ENCODE results near the gene IRS1. TPM values are rescaled to one million over a fixed set of nuclear protein-coding genes. Genes with fewer than 3 reads are reported as not detected.
"Not testable (repeated sequence)": the region's sequence is repeated elsewhere in the genome, so short reads cannot be mapped to it uniquely, and the experiment has no call there.

The IRS1 gene
- 10 to 100 TPM; 30.0 to 40.5 (median 33.3) TPM for polyA plus RNA-seq (ENCODE audit: insufficient read depth in 1 of 5, insufficient read length in 5 of 5, low replicate concordance in 1 of 5)
- long read RNA-seq, donor 1, full-length matches to known transcripts: 56 of 56 reads
- long read RNA-seq, donor 1, partial matches to known transcripts: 0 of 56 reads
- long read RNA-seq, donor 1, other reads (novel, unspliced or antisense): 0 of 56 reads
- long read RNA-seq, donor 2, full-length matches to known transcripts: 16 of 16 reads
- long read RNA-seq, donor 2, partial matches to known transcripts: 0 of 16 reads
- long read RNA-seq, donor 2, other reads (novel, unspliced or antisense): 0 of 16 reads
- long read RNA-seq, donor 3, full-length matches to known transcripts: 27 of 27 reads
- long read RNA-seq, donor 3, partial matches to known transcripts: 0 of 27 reads
- long read RNA-seq, donor 3, other reads (novel, unspliced or antisense): 0 of 27 reads
- long read RNA-seq, donor 4, full-length matches to known transcripts: 32 of 32 reads
- long read RNA-seq, donor 4, partial matches to known transcripts: 0 of 32 reads
- long read RNA-seq, donor 4, other reads (novel, unspliced or antisense): 0 of 32 reads
- long read RNA-seq, donor 5, full-length matches to known transcripts: 35 of 35 reads
- long read RNA-seq, donor 5, partial matches to known transcripts: 0 of 35 reads
- long read RNA-seq, donor 5, other reads (novel, unspliced or antisense): 0 of 35 reads
- long read RNA-seq, donor 6, full-length matches to known transcripts: 46 of 46 reads
- long read RNA-seq, donor 6, partial matches to known transcripts: 0 of 46 reads
- long read RNA-seq, donor 6, other reads (novel, unspliced or antisense): 0 of 46 reads
- long read RNA-seq, donor 7, full-length matches to known transcripts: 24 of 24 reads
- long read RNA-seq, donor 7, partial matches to known transcripts: 0 of 24 reads
- long read RNA-seq, donor 7, other reads (novel, unspliced or antisense): 0 of 24 reads
- long read RNA-seq, donor 8, full-length matches to known transcripts: 17 of 17 reads
- long read RNA-seq, donor 8, partial matches to known transcripts: 0 of 17 reads
- long read RNA-seq, donor 8, other reads (novel, unspliced or antisense): 0 of 17 reads

GRCh38 chr2:226799211-226799975 lies at the start of gene IRS1:
IRS1 (minus strand) TSS chr2:226799820; CDS start chr2:226798738, 1,082 bp downstream.
- DNase-seq: peak in 1 of 2 donors; percentile 83

GRCh38 chr2:226849349-226849748 lies 49.7 kb upstream of the IRS1 start:
- no peak for DNase-seq

- DNase-seq: no peak
Measured at GRCh38 chr2:226847511-226847910, 47.9 kb upstream of the IRS1 start.

- DNase-seq: no peak
Measured at GRCh38 chr2:226847090-226847489, 47.5 kb upstream of the IRS1 start.

GRCh38 chr2:226845386-226846116 lies 45.9 kb upstream of the IRS1 start:
- no peak for DNase-seq

GRCh38 chr2:226843001-226843400 lies 43.4 kb upstream of the IRS1 start:
- DNase-seq: not testable (repeated sequence)

GRCh38 chr2:226839951-226840350 lies 40.3 kb upstream of the IRS1 start:
- no peak for DNase-seq

GRCh38 chr2:226839161-226839560 lies 39.5 kb upstream of the IRS1 start:
- no peak for DNase-seq

GRCh38 chr2:226838722-226839121 lies 39.1 kb upstream of the IRS1 start:
- no peak for DNase-seq

GRCh38 chr2:226837787-226838603 lies 38.4 kb upstream of the IRS1 start:
- DNase-seq: no peak

GRCh38 chr2:226837334-226837733 lies 37.7 kb upstream of the IRS1 start:
- no peak for DNase-seq

GRCh38 chr2:226836548-226836885 lies 36.9 kb upstream of the IRS1 start:
- no peak for DNase-seq

- peak; percentile 94 to 97 for DNase-seq
Measured at GRCh38 chr2:226835796-226836547, 36.4 kb upstream of the IRS1 start, which contains the start of gene RHBDD1. RHBDD1 (plus strand) TSS chr2:226836054; CDS start chr2:226864694, 28,640 bp downstream.

GRCh38 chr2:226835420-226835795 lies 35.8 kb upstream of the IRS1 start:
- DNase-seq: no peak

- DNase-seq: not testable (repeated sequence)
Measured at GRCh38 chr2:226834880-226835279, 35.3 kb upstream of the IRS1 start.

- no peak for DNase-seq
Measured at GRCh38 chr2:226832061-226832460, 32.4 kb upstream of the IRS1 start.

- no peak for DNase-seq
Measured at GRCh38 chr2:226831266-226831665, 31.6 kb upstream of the IRS1 start.

GRCh38 chr2:226829721-226830631 lies 30.4 kb upstream of the IRS1 start:
- DNase-seq: no peak

Data from right lung (tissue), 10 donors.